Subcutaneous adipose tissue (tissue), 4 donors: ENCODE results near the gene ATP13A2. TPM values are rescaled to one million over a fixed set of nuclear protein-coding genes. Genes with fewer than 3 reads are reported as not detected.

Experiments used
- total RNA-seq, 4 donors: library from RNA; depleted of rRNA; stranded (reverse); fragments of >200 nt; gene quantifications; one replicate each; pipeline ENCODE4 v1.1.0, GENCODE V29; 2016
- TF ChIP-seq, protein P1 (sequence below): fragments of 450-650 bp; IDR thresholded peaks from one replicate; pipeline ENCODE4 v1.5.1; 2016; ENCODE audit warnings: low read depth, mild to moderate bottlenecking, control low read depth, antibody characterized with exemption, moderate library complexity

Gene ATP13A2
- total RNA-seq, 4 donors from 2014 or later, result 14.8 to 33.0 (median 22.5) TPM

GRCh38 chr1:17053685-17054410, 42.1 kb upstream of the ATP13A2 start, which contains the start of gene SDHB:
Gene SDHB (minus strand): TSS chr1:17054032. CDS start chr1:17054019, 13 bp downstream.
- TF ChIP-seq, protein P1, sequence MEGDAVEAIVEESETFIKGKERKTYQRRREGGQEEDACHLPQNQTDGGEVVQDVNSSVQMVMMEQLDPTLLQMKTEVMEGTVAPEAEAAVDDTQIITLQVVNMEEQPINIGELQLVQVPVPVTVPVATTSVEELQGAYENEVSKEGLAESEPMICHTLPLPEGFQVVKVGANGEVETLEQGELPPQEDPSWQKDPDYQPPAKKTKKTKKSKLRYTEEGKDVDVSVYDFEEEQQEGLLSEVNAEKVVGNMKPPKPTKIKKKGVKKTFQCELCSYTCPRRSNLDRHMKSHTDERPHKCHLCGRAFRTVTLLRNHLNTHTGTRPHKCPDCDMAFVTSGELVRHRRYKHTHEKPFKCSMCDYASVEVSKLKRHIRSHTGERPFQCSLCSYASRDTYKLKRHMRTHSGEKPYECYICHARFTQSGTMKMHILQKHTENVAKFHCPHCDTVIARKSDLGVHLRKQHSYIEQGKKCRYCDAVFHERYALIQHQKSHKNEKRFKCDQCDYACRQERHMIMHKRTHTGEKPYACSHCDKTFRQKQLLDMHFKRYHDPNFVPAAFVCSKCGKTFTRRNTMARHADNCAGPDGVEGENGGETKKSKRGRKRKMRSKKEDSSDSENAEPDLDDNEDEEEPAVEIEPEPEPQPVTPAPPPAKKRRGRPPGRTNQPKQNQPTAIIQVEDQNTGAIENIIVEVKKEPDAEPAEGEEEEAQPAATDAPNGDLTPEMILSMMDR, result no peak

DNA sequence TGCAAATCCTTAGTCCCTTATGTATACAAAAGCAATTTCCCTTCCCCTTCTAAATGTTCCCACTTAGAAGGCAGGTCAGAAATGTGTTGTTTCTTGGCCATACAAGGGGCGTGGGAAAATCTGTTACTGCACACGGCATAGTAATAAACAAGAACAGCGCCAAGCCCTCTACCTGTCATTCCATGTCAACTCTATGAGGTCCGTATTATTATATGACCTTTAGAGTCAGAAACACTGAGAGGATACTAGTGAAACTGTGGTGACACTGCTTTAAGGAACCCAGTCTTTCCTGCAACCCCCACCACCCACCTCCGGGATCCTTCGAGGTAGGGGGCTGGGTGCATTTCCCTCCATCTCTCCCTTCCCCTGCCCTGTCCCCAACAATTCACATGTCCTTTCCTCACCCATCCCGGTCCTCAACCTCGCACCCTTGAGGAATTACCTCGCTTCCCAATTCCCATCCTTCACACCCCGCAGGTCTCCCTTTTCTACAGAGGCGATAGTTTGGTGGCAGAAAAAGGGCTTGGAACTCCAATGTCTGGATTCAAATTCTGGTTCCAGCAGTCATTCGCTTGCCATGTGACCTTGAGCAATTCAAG, 41.5 kb upstream of the ATP13A2 start:
- TF ChIP-seq, protein P1, result no peak

- TF ChIP-seq, protein P1, result no peak
These were observed 40.9 kb upstream of the ATP13A2 start for GRCh38 chr1:17052641-17053040.

DNA sequence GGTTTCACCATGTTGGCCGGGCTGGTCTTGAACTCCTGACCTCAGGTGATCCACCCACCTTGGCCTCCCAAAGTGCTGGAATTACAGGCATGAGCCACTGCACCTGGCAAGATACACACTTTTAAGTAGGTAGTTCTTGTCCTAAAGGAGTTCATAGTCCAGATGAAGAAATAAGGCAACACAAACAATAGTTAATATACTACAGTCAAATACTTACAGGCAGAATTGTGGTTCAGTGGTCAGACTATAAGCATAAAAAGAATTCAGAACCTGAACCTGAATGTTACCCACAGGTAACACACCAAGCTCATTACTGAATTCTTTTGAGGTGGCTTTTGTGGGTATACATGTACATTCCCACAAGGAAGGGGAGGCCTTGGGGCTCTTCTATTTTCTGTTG, 40.3 kb upstream of the ATP13A2 start:
- TF ChIP-seq, protein P1, result no peak

DNA sequence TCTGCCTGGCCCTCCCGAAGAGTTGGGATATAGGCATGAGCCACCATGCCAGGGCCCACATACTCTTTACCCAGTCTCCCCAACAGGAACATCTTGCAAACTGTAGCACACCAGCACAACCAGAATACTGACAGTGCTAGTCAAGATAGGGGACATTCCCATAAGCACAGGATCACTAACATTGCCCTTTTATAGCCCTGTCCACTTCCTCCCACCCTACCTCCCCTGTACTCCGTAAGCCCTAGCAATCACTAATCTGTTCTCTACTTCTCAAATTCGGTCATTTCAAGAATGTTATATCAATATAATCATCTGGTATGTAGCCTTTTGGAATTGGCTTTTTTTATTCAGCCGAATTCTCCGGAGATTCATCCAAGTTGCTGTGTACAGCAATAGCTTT, 36.2 kb upstream of the ATP13A2 start:
- TF ChIP-seq, protein P1, result no peak

GRCh38 chr1:17046334-17046657, 34.6 kb upstream of the ATP13A2 start:
- TF ChIP-seq, protein P1, result no peak

DNA sequence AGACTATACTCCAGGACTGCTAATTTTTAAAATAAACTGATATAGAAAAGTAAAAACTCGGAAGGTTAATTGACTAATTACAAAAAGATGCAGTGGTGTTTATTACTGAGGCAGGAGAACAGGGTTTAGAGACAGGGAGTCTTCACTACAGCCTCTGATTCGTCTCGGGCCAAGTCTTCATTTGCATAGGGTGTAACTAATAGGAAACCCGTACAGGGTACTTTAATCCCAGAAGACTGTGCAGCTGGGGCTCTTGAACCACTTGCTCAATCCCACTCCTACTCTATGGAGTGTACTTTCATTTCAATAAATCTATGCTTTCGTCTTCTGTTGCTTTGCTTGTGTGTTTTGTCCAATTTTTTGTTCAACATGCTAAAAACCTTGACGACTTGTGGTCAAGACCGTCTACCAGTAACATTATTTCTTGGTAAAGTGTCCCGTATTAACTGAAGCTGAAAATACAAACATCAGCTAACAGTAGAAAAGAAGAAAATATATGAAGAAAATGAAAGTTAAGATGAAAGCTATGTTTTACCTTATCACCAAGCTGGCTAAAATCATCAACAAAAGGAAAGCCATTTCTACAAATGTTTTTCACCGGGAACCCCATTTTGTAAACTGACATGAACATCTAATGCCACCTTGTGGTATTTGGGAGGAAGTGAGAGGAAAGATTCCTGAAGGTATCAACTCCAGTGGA, 34.1 kb upstream of the ATP13A2 start:
- TF ChIP-seq, protein P1, result no peak
